ENCODE measurements around the gene SRGAP2.
"Not testable (repeated sequence)": the region's sequence is repeated elsewhere in the genome, so short reads cannot be mapped to it uniquely, and the experiment has no call there.

SRGAP2 gene

DNA sequence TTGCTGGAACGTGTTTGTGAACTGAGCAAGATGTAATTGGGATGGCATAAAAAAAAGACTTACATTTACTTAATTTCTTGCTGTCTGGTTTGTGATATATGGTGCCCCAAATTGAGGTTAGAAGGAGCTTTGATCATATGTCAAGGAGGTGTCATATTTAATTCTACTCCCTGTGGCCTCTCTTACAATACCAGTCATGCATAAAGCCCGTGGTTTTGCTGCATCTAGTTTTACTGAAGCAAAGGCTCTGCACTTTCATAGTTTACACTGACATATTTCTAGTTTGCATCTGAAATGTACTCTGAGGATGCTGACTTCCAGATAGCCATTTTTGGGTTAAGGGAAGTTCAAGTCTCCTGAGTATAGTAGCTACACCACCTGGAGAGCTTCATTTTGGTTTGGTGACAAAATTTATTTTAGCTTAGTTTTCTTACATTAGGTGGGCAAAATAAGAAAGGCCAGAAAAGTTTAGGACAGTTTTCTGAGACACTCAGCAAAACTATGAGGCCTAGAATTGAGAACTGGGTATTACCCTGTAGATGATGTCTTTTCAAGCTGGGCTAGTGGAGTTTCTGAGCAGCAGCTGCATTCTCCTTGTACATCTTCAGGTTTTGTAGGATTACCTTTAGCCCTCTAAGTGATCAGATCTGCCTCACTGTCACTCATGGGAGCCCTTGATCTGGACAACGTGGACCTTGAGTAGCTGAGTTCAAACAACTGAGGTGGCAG is 47.8 kb downstream of the SRGAP2 start:
- not testable (repeated sequence) for DNase-seq (ENCODE audit: low spot score)

DNA sequence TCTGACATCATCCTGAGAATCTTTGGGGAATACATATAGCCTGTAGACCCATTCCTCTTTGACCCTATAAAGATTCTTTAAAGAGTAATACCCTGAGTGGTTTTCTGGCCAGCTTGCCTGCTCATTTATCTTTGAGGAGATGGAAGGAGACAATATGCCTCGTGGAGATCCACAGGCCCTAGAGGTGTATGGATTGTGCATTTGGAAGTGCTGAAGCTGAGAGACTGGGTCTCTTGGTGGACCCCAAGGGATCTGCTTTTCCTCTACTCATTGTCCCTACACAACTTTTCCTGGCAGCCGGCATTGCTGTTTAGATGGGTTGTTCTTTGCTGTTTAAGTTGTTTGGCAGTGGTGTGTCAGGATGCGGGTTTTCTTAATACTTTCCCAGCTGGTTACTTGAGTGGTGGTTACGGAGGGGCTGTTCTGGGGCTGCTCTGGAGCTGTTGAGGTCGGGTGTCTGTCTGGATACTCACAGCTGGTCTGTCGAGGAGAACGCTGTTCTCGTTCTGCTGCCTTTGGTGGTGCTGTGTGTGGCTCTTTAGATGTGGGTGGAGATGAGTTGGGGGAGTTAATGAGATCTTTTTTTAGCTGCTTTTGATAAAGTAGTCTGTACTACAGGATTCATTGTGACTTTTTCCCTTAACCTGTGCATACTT is 49.5 kb downstream of the SRGAP2 start:
- not testable (repeated sequence) for DNase-seq (ENCODE audit: low spot score)
